NCI-H2196 (cell line): ENCODE results near the gene BCAS1.
"Not testable (repeated sequence)": the region's sequence is repeated elsewhere in the genome, so short reads cannot be mapped to it uniquely, and the experiment has no call there.

ENCODE experiments used
- DNase-seq: peaks from one replicate; lab custom pipeline; 2025; ENCODE audit not compliant: unreplicated experiment; lab: John Stamatoyannopoulos, UW

BCAS1 gene

DNA sequence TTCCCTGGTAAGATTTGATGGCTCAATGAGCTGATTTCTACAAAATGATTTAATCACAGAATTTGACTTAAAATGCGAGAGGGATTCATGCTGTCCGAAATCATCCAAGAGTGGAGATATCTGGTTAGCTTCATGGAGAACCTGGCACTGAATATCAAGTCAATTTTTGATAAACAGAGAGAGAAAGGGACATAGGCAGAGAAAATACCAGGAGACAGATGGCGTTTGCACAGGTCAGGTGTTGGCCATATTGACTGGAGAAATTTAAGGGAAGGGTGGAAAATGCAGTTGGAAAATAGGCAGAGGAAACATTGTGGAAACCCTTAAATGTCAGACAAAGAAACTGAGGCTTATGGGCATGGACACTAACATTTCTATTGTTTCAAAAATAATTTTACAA is 47.0 kb downstream of the BCAS1 start:
- no peak for DNase-seq

DNA sequence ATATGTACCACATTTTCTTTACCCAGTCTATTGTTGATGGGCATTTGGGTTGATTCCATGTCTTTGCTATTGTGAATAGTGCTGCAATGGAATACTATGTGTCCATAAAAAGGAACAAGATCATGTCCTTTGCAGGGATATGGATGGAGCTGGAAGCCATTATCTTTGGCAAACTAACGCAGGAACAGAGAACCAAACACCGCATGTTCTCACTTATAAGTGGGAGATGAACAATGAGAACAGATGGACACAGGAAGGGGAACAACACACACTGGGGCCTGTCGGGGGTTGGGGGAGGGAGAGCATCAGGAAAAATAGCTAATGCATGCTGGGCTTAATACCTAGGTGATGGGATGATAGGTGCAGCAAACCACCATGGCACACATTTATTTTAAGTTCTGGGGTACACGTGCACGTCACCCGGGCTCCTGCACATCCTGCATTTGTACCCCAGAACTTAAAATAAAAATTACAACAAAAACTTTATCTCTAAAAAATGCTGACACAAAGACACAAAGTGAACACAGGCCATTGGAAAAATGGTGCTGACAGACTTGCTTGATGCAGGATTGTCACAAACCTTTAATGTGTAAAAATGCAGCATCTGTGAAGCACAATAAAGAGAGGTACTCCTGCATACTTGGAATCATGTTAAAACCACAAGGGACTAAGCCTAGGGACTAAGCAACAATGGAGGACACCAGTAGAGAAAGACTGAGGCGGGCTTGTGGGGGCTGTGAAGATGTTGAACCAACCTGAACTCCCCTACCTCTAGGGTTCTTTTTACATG is 48.8 kb downstream of the BCAS1 start:
- DNase-seq = no peak

DNA sequence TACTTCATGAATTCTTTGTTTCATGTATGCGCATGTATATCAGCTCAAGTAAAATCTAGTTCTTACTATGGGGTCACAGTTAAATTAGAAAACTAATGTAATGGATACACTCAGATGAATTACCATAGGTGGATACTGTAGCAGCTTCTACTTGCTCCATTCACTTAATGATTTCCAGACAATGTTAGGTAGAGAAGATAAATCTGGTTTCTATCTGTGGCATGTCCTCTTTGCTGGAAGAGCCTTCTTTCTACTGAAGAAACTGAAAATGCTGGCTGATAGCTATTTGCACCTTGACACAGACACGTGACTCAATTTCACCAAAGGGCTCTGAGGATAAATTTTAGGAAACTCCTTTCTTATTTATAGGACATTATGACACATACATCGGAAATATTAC is 49.5 kb downstream of the BCAS1 start:
- DNase-seq = no peak

DNA sequence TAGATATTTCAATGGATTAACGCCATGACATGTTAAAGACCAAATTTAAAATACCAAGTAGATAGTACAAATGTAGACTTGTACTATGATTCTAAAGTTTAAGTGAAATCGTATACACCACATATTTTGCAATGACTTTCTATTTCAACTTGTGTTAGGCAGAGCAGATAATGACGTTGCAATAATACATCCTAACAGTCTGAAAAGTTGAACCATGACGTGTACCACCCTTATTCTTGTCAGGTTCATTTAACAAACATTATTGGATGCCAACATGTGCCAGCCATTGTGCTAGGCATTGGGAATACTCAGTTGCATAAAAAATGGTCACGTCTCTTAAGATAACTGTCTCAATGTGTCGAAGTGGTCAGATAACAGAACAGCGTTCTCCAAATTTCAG is 50.0 kb downstream of the BCAS1 start:
- no peak for DNase-seq

DNA sequence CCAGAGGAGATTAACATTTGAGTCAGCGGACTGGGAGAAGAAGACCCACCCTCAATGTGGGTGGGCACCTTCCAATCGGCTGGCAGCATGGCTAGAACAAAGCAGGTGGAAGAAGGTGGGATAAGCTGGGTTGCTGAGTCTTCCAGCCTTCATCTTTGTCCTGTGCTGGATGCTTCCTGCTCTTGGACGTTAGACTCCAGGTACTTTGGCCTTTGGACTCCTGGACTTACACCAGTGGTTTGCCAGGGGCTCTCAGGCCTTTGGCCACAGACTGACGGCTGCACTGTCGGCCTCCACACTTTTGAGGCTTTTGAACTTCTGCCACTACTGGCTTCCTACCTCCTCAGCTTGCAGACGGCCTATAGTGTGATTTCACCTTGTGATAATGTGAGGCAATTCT is 50.8 kb downstream of the BCAS1 start:
- DNase-seq = no peak

DNA sequence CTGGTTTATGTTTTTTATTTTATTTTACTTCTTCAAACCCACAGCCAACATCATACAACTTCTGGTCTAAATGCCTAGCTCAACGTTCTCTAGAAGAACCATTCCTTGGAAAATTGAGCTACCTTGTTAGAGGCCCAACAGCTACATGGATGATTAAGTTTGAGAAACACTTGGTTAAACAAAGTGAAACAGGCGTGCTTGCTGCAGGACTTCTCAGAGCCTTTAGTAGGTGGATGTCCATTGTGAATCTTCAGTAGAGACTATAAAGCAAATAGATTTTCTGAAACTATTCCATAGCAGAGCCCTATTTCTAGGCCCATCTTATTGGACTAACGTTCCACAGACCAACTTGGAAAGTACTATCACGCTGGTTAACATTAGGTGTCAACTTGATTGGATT is 51.3 kb downstream of the BCAS1 start:
- no peak for DNase-seq

DNA sequence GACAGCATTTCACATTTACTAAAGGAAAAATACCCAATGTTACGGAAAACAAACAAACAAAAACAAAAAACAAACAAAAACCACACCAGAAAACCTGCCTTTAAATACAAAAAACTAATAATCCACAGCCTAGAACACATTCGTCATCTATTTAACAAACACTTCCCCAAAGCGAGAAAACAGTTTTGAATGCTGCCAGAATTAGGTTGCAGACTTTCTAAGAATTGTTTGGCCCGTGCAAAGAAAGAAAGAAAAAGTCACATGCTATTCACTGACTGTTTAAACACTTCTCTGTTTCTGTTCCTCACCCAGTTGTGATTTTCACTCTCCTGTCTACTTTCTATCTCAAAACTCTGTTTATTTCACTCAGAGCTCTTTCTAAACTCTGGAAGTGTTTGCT is 52.5 kb downstream of the BCAS1 start:
- DNase-seq = no peak

DNA sequence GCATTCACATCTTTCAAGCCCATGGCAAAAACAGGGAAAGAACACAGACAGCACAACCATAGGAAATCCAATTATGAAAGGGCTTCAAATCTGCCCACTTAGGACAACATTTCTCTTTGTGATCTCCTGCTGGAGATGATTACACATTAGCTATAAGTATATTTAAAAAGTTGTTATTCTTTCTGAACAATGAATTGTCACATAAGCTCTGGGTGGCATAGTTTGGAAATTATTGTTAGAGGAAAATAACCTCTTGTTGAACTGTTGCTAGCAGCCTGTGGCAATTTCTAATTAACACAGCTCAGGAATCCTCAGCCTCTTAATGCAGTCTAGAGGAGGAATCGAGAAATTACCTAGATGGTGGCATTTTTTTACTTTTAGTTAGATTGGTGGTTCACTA is 54.9 kb downstream of the BCAS1 start:
- DNase-seq = no peak

DNA sequence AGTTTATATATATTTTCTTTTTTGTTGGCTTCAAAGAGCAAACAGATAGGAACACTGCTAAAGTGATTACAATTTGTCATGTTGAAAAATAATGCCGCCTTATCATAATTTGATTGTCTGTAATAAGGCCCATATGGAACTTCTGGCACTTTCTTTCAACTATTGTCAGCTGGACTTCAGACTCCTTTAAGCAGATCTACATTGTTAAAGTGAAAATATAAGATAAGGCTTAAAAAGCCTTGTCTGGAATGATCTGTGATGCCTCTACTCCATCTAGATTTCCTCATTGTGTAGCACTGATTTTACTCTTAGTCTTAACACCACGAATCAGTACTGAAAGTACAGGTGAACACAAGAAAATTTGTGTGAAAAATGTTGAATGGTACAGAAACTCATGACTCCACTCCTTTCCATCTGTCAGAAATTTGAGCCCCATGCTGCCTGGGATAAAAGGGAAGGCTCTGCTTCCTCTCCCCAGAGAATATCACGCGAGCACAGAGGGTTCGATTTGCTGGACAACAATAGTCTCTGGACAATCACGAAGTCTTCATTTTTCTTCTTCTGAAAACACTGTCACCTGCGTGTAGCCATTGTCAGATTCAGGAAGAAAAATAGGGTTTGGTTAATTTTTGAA is 56.0 kb downstream of the BCAS1 start:
- no peak for DNase-seq

DNA sequence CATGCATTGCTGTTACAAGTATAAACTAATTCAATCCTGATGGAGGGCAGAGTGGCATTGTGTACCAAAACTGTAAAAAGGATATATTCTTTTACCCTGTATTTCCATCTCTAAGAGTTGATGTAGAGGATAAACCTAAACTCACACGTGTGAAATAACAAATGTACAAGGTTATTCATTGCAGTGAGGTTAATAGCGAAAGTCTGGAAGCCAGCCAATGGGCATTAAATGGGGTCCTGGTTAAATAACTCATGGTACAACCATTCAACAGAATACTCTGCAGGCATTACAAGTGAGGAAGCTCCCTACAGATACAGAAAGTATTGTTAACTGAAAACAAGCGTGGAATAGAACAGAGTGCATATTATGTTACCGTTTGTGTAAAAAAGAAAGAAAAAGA is 56.9 kb downstream of the BCAS1 start:
- no peak for DNase-seq

DNA sequence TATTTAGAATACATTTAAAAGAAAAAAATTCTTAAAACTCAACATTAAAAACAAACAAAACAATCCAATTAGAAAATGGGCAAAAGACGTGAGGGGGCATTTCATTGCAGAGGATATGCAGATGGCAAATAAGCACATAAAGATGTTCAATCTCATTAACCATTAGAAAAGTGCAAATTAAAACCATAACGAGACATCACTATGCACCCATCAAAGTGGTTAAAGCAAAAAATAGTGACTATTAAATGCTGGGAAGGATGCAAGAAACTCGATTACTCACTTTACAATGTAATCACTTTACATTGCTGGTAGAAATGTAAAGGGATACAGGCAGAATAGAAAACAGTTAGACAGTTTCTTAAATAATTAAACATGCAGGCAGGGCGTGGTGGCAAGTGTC is 59.0 kb downstream of the BCAS1 start:
- DNase-seq = no peak

DNA sequence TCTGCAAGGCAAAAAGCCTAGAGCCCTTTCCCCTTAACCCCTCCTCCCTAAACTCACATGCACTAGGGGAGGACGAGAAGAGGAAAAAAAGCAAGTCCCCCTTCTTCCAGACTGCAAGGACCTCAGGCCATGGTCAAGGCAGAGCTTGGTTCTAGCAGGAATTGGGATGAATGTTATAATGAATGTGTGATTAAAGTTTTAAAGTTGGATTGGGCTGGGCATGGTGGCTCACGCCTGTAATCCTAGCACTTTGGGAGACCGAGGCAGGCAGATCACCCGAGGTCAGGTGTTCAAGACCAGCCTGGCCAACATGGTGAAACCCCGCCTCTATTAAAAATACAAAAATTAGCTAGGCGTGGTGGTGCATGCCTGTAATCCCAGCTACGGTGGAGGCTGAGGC is 64.2 kb downstream of the BCAS1 start:
- DNase-seq = not testable (repeated sequence)

DNA sequence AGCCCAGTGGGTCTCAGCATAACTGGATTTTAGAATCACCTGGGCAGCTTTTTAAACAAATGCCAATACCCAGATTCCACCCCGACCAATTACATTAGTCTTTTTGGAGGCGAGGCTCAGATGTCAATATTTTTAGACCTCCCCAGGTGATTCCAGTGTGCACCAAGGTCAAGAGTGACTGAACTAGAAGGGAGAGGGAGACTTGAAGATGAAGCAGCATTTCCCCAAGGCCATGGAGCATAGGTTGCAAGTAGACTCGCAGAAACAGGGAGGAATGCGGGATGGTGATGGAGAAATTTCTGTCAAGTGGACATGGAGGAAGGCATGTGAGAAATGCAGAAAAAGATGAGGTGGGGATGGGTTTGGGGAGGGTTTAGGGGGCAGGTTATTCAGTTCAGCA is 64.9 kb downstream of the BCAS1 start:
- DNase-seq = no peak

DNA sequence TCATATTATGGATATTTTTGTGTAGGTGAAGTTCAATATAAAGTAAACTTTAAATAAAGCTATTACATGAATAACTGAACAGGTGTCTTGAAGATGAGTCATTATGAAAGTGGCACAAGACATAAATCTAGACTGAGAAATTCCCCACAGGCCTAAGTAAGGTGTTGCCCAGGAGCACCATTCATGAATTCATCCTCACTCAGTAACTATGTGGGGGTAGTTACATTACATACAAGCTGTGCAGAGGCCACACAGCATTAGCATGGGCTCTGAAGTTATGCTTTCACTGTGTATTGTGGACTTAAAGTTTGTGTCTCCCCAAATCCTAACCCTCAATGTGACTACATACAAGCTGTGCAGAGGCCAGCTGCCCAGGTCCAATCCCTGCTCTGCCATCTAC is 65.9 kb downstream of the BCAS1 start:
- no peak for DNase-seq

DNA sequence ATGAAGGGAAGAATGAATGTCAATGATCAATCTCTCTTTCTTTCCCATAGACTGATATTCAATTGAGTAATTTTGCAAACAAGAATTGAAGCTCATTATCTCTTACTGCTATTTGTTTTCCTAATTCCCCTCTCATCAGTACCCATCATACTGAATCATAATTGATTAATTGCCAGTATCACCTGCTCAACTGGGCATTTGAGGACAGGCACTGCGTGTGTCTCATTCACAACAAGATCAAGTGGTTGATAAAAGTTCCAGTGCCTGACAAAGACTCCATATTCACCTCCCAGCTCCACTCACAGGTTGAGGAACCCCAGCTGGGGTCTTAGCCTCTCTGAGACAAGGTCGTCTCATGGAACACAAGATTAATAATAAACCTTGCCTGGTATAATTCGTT is 67.7 kb downstream of the BCAS1 start:
- DNase-seq = no peak

DNA sequence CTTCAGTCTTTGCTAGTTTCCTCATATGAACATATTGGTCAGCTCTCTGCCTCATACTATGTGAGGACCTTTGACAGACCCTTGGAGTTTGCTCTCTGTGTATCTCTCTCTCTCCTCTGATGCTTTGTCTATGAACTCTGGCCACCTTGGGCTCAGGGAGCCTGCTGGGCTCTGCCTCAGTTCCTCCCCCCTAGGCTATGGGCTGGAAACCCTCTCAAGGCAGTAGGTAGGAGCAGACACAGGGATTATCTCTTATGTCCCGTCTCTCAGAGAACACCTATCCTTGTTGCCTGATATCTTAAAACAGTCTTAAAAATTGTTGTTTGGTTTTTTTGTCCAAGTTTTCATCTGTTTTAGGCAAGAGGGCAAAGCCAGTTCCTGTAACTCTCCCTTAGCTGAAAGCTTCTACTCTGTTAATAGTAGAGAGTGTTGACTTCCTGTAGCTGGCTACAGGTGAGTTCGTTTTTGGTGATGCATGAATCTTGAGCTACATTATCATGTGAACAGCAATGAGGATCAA is 68.3 kb downstream of the BCAS1 start:
- DNase-seq = no peak

DNA sequence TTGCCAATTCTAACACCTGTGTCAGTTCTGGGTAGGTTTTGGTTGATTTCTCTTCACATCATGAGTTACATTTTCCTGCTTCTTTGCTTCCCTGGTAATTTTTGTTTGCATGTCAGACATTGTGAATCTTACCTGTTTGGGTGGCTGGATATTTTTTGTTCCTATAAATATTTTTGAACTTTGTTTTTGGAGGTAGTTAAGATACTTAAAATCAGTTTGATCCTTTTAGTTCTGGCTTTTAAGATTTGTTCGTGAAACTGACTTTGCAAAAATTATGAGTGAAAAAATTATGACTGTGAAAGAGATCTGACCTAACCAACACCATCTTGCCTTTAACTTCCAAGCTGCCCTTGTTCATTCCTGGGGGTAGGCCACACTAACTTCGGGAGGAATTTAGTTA is 69.5 kb downstream of the BCAS1 start:
- no peak for DNase-seq

DNA sequence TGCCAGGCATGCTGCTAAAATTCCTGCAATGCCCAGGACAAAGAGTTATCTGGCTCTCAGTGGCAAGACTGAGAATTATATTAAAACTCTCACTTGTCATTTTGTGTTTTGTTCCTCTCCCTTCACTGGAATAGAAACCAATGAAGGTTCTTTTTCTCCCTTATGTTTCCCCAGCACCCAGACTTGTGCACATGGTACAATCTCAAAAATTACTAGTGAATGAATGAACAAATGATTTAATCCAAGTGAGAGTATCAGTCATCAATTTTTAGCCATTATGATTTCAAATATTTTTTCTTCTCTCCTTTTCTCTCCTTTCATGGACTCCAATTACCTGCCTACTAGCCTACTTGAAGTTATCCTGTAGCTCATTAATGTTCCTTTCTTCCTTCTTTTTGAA is 70.1 kb downstream of the BCAS1 start:
- DNase-seq = no peak

DNA sequence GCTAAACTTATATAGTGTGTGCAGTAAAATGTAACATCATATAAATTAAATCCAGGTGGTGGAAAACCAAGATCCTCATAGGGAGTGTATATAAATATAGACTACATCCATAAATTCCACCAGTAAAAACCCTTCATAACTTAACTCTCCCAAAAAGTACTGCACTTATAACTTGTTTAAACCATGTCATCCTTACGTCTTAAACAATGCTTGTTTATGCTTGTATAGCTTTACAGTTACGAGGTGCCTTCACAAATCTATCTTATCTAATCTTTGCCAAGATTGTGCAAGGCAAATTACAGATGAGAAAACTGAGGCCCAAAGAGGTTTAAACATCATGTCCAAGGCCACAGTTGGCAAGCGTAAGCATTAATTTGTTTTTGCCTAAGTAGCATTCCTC is 71.3 kb downstream of the BCAS1 start:
- no peak for DNase-seq

DNA sequence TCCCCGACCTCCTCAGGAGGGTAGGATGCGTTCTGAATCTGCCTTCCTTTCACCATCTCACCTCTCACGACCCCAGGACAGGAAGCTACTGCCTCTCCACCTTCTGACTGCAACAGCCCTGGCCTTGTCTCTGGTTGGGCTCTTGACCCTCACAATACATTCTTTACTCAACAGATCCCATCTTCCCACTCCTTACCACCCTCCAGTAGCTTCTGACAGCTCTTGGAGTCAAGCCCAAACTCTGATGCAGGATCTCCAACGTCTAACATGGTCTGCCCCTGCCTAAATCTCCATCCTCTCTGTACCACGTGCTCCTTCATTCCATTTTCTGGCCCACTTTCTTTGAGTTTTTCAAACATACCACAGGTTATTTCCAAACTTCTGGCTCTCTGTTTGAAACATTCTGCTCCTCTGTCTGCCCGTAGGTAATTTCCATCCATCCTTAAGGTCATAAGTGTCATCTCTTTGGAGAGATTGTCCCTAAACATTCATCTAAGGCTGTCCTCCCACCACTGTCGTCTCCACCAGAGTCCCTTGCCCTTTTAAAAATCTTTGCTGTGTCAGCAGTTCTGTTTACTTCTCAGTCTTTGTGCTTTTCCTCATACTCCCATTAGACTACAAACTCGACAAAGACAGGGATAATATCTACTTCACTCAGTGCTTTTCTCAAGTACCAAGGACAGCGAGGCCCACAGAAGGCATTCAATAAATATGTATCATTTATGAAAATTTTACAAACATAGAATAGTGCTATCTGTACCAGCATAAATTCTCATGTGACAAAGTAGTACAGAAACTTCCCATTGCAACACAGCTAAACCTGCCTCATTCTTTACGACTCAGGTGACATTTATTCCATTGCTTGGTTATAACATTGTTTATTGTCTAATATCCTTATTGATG is 73.6 kb downstream of the BCAS1 start:
- no peak for DNase-seq

DNA sequence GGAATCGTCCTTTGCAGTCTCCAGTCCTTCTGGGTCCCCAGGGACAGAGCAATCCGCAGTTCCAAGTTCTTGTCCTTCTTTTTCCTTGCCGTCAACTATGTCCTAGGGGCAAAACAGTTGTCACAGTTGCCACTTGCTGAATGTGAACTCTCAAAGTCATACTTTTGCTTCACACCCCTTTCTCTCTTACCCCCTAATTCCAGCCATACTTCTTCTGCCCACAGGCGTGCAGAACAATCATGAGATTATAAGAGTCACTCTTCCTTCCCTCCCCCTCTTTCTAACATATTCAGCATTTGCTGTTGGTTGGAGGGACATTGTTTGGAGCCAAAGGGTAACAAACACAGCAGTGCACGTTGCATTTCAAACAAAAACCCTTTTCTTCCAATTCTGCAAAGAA is 74.4 kb downstream of the BCAS1 start:
- DNase-seq = no peak

DNA sequence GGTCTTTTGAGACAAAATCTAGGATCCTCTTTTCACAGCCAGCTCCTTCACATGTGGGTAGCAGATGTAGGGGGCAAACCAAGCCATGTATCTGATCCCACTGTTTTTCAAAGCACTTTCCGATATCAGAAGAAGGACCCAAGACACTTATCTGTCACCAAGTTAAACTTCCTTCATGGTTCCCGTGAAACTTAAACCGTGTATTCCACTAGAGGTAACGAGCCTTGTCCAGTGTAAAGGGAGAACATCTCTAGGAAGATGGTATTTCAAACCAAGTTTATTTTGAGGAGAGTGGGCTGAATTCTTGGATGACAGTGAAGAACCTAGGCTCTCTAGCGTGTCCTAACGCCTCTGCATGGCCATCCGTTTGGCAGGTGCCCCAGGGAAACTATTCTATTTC is 76.3 kb downstream of the BCAS1 start:
- DNase-seq = no peak
